Effector CD4-positive, alpha-beta T cell (primary cell): ENCODE results near the gene FGGY.

Experiments
- DNase-seq: peaks from one replicate; pipeline ENCODE4 v3.0.0-alpha.2; 2020

FGGY gene

DNA sequence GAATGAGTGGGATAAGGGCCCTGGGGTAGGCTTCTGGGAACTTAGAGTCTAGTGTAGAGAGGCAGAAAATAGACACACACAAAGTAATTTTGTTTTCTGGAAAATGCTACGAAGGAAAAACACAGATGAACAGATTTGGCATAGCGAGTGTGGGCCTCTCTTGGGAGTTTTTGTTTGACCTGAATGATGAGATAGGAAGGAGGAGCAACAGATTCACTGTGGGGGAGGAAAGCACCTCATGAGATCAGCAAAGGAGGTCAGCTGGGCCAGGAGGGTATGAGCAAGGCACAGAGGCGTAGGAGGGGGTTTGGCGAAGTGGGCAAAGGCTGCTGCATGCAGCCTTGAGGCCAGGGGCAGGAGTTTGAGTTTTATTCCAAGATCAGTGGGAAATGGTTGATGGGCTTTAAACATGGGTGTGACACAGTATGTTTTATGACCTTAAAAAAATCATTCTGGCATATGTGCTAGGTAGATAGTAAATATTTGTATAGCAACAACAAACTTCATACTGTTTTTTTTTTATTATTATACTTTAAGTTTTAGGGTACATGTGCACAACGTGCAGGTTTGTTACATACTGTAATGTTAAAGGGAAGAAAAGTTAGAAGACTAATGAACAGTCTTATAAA is 57.9 kb downstream of the FGGY start:
- no peak for DNase-seq

DNA sequence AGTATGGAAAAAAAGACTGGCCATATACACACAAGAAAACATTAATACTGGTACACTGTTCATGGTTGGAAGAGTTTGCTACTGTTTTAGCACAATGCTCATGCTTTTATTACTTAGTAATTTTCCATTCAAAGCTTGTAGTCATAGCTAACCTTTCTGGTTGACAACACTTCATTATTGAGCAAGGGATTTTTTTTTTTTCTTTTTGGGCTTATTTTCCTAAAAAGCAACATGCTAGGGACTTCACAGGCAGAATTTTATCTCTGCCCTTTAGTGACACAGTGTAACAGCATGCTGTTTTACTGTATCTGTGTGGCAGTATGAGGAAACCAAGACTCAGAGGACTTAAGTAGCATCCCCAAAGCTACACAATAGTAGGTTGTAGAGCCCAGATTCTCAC is 58.5 kb downstream of the FGGY start:
- no peak for DNase-seq

DNA sequence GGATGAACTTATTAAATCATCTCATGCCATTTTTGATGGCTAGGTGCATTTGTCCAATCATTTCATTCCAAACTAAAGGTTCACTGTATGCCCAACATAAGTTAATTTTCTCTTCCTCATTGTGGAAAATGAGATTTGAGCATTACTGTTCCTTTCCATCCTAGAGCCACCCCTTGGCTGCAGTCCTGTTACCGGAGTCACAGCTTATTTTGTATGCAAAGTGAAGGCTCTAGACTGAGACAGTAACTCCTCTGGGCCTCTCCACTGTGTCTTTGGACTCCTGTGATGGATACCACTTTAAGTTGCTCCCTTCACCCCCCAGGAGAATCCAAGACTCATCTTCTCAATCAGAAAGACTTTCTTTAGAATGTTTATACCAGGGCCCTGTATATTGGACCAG is 59.7 kb downstream of the FGGY start:
- no peak for DNase-seq

DNA sequence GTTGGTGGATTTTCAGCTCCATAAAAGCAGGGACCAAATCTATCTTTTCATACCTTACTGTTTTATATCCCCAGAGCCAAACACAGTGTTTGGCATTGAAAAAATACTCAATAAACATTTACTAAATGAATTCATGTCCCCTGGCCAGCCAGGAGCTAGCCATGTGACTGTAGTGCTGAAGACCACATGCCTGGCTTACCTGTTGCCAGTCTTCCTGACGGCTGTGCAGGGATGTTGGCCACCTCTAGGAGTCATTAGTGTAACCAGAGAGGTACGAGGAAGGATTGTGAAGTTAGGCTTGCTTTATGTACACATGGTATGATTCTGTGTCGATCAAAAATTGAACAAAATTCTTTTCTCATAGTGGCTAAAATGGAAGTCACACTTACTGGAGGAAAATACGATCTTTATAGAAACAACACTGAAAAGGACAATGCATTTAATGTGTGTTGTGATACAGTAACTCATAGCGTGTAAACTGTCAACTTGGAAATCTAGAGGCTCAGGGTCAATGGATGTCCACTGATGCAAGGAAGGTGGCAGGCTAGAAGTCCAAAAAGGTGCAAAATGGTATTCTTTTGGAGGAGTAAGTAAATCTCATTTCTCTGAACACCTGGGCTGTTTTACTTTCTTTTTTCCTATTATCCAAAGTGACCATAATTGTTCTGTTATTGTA is 60.9 kb downstream of the FGGY start:
- no peak for DNase-seq

DNA sequence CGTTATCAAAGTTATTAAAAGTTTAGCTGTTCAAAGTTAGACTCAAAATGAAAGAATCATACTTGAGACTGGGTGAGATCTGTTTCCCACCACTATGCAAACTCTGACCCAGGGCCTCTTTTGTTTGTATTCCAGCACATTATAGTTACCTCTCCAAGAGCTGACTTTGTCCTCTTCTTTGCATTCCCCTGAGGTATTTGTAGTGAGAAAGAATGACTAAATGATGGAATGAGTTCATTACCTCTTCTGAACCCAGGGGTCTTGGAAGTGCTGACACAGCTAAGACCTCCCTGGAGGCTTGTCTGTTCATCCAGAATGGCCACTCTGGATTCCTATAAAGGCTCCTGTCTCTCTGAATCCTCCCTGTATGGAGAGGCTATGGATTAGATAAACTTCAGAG is 62.4 kb downstream of the FGGY start:
- no peak for DNase-seq

DNA sequence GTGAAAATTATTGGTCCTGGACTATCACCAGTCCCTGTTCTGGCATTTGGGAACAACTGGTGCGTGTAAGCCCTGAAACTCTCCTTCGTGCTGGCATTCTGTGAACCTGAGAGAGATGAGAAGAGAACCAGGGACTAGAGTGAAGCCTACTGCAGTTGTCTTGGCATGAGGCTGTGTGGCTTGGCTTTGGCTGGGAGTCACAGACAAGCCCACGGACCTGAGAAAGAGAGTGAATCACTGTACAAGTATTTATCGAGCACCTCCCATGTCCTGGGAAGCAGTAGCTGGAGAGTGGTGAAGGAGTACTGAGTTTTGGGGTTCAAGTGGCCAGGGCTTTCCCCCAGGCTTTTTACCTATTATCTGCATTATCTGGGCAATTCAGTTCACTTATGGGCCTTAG is 63.3 kb downstream of the FGGY start:
- no peak for DNase-seq

DNA sequence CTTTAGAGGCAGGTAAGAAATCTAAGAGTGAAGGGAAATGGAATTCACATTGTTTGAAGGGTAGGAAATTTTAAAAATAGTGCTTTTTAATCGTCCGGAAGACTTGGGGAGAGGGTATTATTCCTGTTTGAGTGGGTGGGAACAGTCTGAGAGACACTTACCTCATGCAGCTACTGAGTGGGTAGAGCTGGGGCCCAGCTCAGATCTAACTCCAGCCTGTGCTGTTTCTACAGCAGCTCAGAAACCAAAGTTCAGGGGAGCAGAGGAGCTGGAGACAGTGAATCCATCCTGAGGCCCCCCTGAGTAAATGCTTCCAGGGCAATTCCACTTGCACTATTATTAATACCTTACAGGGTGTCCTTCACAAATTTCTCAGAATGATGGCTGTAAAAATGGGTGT is 63.8 kb downstream of the FGGY start:
- no peak for DNase-seq

DNA sequence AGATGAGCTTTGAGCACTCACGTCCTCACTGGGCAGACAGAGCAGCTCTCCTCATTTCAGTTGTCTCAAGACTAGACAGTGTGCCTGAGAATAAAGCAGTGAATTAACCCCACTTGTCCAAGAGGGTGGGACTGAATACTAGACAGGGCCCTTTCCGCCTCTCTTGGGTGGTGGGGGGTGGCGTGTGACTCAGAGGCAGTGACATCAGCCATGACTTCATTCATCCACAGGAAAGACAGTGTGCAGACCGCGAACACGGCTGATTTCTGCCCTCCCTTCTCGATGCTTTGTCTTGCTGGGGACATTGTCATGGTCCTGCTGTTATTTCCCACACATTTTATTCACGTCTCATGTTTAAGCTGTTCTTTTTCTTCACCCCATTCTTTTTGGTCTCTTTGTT is 64.9 kb downstream of the FGGY start:
- DNase-seq: no peak

DNA sequence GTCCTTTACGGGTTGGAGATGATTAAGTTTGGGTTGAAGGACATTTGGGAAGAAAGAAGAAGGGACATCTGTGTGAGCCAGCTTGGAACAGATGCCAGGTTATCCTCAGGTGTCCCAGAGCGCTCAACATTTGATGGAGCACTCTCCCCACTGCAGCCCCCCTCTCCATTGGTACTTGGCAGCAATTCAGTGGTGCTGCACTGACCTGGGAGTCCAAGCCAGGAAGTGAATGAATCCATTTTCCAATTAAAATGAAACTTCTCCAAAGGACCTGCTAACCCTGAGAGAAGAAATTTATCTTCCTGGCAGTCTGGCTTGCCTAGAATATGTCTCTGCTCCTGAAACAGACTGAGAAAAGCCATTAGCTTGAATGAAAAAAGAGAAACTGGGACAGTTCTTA is 67.1 kb downstream of the FGGY start:
- no peak for DNase-seq

DNA sequence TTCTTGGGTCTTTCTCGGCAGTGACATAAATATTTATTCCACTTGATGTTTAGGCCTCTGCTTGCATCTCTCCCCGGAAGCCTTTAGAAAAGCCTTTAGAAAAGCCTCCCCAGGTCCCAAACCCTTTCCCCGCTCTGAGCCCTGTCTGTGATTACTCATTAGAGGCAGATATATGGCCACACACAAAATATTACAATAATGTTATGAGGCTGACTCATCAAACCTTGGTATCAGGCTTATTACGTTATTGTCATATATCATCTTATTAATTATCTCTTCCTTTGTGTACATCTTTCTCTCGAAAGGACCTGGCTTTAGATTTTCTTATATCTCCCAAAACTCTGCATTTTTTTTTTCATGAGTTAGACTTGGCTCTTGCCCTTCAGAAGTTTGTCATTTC is 69.5 kb downstream of the FGGY start:
- no peak for DNase-seq

DNA sequence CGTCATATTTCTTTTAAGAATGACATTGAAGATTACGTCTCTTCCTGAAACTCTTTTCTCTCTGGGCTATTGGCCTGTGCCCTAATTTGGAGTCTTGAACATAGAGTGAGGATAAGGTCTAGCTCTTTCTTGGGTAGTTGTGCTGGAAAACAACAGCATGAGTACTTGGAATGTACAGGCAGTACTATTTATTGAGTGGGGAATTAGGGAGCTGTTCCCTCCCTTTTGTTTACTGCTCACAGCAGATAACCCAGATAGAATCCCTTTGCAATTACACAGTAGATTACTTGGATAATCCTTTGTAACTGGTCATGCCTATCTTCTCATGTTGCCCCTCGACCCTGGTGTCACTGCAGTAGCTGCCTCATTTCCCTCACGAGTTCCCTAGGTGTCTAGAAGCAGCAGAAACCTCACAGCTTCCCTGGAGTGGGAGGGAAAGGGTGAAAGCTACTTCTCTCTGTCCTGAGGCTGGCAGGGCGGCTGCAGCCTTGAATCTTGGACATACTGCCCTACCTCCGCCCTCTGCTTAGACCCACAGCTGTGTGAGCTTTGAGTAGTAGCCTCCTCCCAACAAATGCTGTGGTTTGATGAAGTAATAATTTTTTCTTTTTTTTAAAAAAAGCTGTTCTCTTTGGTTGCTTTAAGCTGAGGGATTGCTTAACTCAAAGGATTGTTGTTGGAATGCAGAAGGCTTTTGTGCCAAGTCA is 70.6 kb downstream of the FGGY start:
- DNase-seq: no peak

DNA sequence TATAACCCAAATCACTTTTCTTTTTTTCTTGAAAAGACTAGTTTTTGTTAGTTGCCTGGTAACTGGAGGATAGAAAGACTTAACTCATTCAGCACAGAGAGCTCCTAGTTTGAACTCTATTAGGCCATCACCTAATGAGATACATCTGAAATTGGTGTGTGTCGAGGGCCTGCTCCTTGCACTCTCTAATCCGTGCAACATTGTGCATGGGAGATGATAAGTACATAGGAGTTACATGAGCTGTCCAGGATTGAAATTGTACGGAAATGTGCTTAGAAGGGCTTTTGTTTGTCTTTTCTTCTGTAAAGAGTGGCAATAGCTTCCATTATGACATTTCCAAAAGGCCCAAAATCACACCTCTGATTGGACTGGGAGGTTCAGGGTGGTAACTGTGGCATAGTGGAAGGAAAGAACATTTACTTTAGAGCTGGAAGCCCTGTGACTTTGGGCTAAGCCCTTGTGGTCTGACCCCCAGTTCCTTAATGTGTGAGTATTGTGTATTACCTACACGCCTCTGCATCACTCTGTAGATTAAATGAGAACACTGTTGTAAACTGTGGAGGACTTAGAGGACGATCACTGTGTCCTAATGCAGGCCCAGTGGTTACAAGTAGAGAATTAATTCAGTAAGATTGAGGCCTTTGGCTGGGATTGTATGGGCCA is 71.2 kb downstream of the FGGY start:
- no peak for DNase-seq

DNA sequence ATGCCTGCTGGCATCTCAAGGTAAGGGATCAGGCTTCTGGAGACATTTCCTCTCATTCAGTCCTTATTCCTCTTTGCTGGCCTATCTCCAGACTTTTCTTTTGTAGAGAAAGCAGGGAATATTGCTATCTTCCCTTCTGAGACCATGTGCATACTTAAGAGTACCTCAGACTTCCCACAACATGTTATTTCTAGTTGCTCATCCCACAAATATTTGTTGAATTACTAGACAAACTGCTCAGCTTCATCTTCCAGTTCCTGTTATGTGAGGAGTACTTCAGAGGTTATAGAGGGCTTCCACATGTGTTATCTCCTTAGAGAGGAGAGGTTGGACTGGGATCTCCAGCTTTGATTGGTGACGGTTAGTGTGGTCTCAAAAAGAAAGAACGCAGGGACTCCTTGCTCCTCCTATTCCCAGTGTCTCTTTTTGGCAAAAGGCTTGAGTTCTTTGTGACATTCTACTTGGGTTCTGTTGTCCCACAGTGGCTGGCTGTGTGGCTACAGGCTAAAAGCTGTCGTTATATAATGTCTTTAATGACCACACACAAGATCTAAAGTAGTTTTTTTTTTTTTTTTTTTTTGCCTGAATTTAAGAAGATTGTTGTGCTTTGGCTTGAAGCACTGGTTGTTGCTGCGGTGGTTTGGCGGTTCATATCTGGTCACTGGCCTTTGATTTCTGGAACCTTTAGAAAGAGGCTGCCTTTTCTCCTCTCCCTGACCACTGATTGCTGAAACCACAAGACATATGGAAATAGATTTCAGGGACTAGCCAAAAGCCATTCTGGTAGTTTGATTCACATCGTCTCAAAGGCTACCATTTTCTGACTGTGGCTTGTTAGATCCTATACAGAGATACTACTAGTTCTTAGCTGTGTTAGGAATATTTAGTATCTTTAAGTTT is 78.7 kb downstream of the FGGY start:
- DNase-seq: no peak

DNA sequence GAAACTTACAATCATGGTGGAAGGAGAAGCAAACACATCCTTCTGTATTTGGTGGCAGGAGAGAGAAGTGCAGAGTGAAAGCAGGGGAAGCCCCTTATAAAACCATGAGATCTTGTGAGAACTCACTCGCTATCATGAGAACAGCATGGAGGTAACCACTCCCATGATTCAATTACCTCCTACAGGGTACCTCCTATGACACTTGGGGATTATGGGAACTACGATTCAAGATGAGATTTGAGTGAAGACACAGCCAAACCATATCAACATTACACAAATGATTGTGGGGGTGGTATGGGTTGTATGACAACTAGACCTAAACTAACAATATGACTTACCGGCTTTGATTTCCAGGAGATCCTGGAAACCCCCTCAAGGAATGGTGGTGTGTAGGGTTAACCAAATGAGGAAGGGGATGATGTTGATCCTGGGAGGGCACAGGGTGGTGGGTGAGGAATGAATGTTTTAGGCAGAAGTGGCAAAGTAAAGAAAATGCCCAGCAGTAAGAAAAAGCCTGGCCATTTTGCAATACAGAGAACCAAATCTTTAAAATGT is 80.5 kb downstream of the FGGY start:
- DNase-seq: no peak

DNA sequence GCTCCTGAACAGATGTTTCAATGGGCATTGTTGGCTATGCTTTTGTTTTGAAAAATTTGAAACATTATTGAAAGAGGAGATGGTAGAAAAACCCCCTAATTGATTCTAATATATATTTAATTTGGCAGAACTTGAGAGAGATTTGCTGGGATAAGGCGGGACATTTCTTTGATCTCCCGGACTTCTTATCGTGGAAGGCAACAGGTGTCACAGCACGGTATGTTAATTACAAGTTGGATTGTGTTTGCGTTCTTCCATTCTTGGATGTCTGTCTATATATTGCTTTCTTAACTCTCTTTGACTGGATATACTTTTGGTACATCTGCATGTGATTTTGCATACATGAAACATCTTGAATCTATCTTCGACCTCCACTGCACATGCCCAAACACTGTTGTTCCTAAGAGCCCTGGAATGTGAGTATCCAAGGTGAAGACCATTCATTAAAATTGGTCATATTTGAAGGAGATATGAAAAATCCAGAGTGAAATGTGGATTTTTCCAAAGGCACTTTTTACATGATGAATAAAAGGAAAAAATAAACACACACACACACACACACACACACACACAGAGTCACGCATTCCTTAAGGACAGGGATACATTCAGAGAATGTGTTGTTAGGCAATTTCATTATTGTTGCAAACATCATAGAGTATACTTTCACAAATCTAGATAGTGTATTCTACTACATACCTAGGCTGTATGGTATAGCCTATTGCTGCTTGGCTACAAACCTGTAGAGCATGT is 81.9 kb downstream of the FGGY start:
- DNase-seq: no peak

DNA sequence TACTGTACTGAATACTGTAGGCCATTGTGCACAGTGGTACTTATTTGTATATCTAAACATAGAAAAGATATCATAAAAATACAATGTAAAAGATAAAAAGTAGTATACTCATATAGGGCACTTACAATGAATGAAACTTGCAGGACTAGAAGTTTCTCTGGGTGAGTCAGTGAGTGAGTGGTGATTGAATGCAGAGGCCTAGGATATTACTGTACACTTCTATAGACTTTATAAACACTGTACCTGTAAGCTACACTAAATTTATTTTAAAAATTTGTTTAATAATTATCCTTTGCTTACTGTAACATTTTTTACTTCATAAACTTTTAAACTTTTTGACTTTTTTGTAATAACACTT is 82.5 kb downstream of the FGGY start:
- DNase-seq: no peak

DNA sequence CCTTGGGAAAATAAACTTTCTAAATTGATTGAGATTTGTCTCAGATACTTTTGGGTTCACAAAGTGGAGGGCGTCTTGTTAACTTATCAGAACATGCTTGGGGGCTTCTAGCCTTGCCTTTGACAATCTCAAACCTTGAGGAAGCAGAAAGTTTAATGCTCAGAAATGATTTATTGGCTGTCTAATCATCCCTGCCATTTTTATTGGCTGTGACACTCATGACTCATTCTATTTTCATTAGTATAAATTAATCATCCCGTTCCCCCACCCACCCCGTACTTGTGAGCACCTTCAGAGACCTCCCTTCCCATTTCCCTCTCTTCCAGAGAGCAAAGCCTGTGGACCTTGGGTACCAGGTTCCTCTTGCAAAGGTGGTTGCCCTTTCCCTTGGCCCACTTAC is 87.1 kb downstream of the FGGY start:
- DNase-seq: no peak

DNA sequence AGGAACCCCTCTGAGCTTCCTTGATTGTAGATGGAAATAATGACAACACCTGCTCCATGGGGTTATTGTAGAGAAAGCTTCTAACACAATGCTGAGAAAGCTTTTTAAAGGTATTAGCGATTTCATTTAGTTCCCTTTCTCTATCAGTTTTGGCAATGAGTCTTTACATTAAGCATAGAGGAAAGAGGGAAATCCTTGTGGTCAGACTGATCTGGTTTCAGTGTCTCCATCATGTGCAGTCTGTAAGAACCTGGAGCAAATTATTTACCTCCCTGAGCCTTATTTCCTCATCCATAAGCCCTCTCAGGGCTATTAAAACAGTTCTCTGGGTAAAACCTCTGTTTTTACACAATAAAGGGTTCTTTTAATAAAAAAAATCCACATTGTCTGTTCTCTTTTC is 87.5 kb downstream of the FGGY start:
- DNase-seq: no peak

DNA sequence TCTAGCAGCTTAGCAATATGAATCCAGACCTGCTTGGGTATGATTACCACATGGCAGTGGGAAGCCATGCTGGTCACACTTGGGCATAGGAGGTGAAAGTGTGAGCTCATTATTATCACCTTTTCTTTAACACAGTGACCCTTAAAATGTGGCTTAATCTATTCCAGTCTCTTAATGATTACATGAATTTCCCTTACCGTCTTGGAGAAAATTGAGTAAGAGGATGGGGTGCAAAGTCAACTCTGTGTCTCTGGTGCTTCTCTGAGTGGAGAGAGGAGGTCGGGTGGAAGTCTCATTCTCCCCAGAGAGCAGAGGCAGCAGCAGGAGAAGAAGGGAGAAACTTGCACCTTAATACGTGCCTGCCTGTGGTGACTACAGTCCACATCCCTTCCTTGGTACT is 91.3 kb downstream of the FGGY start:
- no peak for DNase-seq

DNA sequence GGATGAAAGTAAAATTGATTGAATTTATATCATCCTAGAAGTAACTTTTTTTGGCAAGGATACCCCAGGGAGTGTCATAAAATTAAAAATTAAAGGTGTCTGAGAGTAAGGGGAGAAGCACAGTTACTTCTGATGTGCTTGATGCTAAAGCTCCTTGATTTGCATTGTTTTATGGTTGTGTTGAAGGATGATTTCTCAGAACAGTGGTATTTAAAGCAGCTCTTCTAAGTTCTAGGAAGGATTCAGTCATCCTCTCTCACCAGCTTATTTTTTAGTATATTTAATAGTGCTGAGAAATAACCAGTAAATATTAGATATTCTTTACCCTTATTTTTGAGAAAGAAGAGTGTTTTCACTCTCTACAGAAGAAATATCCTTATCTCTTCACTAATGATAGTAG is 93.0 kb downstream of the FGGY start:
- no peak for DNase-seq

DNA sequence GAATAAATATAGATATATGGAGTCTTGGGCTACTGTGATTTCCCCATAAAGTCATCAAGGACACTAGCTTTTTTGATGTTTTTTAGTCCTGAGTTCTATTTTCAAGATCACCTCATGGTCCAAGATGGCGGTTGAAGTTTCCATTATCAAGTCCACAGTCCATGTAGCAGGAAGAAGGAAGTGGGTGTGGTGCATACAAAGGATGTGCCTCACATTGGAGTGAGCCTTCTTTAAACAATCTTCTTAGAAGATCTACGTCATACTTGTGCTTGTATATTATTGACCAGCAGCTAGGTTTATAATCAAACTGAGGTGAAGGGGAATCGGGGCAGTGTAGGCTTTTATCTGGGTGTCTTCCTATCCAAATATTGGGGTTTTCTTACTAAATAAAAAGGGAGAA is 93.4 kb downstream of the FGGY start:
- DNase-seq: no peak
